ENCODE data around the gene AFF4.
"Not testable (repeated sequence)": the region's sequence is repeated elsewhere in the genome, so short reads cannot be mapped to it uniquely, and the experiment has no call there.

AFF4 gene, protein sequence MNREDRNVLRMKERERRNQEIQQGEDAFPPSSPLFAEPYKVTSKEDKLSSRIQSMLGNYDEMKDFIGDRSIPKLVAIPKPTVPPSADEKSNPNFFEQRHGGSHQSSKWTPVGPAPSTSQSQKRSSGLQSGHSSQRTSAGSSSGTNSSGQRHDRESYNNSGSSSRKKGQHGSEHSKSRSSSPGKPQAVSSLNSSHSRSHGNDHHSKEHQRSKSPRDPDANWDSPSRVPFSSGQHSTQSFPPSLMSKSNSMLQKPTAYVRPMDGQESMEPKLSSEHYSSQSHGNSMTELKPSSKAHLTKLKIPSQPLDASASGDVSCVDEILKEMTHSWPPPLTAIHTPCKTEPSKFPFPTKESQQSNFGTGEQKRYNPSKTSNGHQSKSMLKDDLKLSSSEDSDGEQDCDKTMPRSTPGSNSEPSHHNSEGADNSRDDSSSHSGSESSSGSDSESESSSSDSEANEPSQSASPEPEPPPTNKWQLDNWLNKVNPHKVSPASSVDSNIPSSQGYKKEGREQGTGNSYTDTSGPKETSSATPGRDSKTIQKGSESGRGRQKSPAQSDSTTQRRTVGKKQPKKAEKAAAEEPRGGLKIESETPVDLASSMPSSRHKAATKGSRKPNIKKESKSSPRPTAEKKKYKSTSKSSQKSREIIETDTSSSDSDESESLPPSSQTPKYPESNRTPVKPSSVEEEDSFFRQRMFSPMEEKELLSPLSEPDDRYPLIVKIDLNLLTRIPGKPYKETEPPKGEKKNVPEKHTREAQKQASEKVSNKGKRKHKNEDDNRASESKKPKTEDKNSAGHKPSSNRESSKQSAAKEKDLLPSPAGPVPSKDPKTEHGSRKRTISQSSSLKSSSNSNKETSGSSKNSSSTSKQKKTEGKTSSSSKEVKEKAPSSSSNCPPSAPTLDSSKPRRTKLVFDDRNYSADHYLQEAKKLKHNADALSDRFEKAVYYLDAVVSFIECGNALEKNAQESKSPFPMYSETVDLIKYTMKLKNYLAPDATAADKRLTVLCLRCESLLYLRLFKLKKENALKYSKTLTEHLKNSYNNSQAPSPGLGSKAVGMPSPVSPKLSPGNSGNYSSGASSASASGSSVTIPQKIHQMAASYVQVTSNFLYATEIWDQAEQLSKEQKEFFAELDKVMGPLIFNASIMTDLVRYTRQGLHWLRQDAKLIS

DNA sequence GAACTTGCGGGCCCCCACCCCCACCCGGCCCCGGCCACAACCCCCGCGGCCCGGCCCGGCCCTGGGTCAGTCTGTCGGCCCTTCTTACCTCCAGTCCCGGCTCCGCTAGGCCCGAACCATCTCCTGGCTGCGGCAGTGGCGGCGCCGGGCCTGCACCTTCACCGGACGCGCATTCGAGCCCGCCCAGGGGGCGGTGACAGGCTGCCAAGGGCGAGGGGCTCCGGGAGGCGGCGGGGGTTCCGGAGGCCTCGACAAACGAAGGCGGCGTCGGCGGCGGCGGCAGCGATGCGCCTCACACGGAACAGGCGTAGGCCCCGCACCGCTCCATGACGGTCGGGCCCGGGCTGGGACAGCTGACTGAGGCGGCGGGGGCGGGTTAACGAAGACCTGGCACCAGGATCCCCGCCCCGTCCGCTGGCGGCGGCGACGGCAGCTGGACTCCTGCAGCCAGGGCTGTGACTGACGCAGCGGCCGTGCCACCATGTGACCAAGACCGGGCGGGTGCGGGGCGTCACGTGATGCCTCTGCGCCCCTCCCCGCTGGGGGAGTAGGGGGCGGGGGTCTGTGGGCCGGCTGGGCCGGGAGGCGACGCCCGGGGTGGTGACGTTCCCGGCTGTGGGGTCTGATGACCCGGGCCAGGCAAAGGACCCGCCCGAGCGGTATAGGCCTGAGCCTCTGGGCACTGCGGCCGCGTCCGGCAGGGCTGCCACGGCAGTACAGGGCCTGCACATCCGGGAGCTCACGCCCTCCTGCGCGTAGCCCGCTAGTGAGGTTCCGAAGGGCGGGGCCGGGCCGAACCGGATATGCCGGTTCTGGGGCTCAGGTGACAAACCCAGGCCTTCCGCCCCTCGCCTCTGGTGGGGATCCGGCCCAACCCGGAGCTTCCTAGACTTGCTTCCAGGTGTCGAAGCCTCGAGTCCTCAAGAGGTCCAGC lies at the start of gene AFF4:
Gene AFF4, minus strand, starts transcription at position 464 of the 934 bp plus-strand sequence. CDS start 26,445 bp downstream, outside the sequence.
- DNase-seq (ENCODE audit: extremely low read depth, low read depth) = peak; percentile 94
- TF ChIP-seq, protein P1, sequence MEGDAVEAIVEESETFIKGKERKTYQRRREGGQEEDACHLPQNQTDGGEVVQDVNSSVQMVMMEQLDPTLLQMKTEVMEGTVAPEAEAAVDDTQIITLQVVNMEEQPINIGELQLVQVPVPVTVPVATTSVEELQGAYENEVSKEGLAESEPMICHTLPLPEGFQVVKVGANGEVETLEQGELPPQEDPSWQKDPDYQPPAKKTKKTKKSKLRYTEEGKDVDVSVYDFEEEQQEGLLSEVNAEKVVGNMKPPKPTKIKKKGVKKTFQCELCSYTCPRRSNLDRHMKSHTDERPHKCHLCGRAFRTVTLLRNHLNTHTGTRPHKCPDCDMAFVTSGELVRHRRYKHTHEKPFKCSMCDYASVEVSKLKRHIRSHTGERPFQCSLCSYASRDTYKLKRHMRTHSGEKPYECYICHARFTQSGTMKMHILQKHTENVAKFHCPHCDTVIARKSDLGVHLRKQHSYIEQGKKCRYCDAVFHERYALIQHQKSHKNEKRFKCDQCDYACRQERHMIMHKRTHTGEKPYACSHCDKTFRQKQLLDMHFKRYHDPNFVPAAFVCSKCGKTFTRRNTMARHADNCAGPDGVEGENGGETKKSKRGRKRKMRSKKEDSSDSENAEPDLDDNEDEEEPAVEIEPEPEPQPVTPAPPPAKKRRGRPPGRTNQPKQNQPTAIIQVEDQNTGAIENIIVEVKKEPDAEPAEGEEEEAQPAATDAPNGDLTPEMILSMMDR (IDR thresholded peaks at IDR 0.05; ENCODE audit: low read depth, low read length) = no peak

DNA sequence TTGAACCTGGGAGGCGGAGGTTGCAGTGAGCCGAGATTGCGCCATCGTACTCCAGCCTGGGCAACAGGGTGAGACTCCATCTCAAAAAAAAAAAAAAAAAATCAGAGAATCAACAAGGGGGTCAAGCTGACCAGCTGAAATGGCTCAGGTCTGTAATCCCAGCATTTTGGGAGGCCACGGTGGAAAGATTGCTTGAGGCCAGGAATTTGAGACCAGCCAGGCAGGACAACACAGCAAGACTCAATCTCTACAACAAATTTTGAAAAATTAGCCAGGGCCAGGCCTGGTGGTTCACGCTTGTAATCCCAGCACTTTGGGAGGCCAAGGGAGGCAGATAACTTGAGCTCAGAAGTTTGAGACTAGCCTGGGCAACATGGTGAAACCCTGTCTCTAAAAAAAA lies 45.0 kb upstream of the AFF4 start:
- DNase-seq (ENCODE audit: extremely low read depth, low read depth) = not testable (repeated sequence)

DNA sequence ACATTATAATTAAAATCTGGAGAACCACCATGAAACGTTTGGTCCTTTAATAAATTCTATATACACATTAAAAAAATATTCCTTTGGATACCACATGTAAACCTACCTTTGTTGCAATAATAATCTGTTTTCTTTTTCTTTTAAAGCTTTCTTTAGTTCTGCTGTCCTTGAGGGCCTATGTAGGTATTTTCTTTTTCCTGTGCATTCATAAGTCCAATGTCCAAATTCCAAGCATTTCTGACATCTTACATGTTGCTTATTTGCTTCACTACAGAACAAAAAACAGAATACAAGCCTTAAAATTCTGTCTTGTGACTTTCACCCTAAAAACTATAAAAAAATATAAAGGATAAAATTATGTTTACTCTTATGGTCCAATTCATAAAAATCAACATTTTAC lies 43.2 kb upstream of the AFF4 start:
- TF ChIP-seq, protein P1 (IDR thresholded peaks at IDR 0.05; ENCODE audit: low read depth, low read length) = no peak
- DNase-seq (ENCODE audit: extremely low read depth, low read depth) = no peak

DNA sequence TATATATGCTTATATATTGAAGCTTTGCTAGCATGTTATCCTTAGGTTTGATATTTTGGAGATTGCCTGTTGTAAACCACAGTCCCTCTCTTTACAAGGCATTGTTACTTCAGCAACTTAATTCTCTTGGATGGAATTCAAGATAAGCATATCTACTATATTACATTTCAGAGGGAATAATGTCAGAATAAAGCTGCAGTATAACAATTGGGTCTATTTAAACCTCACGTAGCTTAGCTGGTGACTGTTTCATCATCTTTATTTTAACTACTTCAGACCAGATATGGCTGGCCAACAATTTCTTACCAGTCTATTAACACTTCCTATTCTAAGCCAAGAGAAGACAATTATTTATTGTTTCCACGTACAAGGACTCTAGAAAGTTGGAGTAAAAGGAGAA lies 35.8 kb upstream of the AFF4 start:
- no peak for DNase-seq (ENCODE audit: extremely low read depth, low read depth)
- TF ChIP-seq, protein P1 (IDR thresholded peaks at IDR 0.05; ENCODE audit: low read depth, low read length) = no peak

DNA sequence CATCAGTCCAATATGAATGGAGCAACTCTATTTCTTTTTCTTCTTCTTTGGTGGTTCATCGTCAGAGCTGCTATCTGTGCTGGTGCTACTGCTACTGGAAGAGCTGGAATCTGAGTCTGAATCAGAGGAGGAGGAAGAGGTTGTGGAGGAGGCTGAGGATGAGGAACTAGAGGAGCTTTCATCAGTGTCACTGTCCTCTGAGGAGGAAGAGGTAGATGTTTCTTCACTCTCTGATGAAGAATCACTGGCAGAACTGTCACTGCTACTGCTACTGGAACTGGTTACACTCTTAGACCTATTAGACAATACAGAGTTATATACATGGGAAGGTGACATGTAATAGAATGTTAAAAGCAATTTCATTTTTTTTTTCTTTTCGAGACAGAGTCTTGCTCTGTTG lies 35.1 kb upstream of the AFF4 start:
- TF ChIP-seq, protein P1 (IDR thresholded peaks at IDR 0.05; ENCODE audit: low read depth, low read length) = no peak
- DNase-seq (ENCODE audit: extremely low read depth, low read depth) = no peak

DNA sequence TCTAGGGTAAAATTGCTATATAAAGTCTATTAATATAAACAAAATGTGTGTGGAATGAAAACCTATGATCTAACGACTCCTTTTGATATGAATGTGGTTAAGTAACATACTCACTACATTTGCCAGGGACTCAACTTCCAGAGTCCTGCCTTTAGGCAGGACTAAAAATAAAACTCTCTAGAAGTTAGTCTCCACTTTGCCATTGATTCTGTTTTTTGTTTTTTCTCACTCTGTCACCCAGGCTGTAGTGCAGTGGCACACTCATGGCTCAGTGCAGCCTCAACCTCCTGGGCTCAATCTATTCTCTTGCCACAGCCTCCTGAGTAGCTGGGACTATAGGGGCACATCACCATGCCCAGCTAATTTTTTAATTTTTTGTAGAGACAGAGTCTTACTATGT lies 32.9 kb upstream of the AFF4 start:
- TF ChIP-seq, protein P1 (IDR thresholded peaks at IDR 0.05; ENCODE audit: low read depth, low read length) = no peak
- DNase-seq (ENCODE audit: extremely low read depth, low read depth) = no peak
